ENCODE measurements around the gene RAP1GAP. TPM values are rescaled to one million over a fixed set of nuclear protein-coding genes. Genes with fewer than 3 reads are reported as not detected.

The RAP1GAP gene
- total RNA-seq, 4 donors from 2014 or later = 0.46 to 0.75 TPM; not detected in 2

- H3K4me1 ChIP-seq = peaks cover 7 to 14% of the 10 kb centered on the region in 2 donors
- H3K27me3 ChIP-seq = peaks cover 57 to 75% (median 73%) of the 10 kb centered on the region in 3 donors
- in situ Hi-C loops (cut with MboI; ENCODE audit: low sequenced_read_pairs in 4 of 4) = loop anchor here in 1 of 4 donors (25.0 kb wide), 1 partner anchor 429 kb away; no protein-coding TSS in a partner anchor
- ATAC-seq (no peak), DNase-seq (no peak)
- intact Hi-C loops (cut with DNase I; ENCODE audit: low total_unique reads) = no loop called here
- H3K27ac ChIP-seq = no peak overlapping the region
- no peaks in the 10 kb centered on the region for H3K36me3 ChIP-seq
- H3K4me3 ChIP-seq = no peak overlapping the region
- no peaks in the 10 kb centered on the region for H3K9me3 ChIP-seq
- TF ChIP-seq CTCF (IDR thresholded peaks at IDR 0.05 in 4 of 5, conservative IDR thresholded peaks at IDR 0.05 in 1 of 5) (no peak), POLR2A (IDR thresholded peaks at IDR 0.05) (no peak)
Measured at GRCh38 chr1:21666576-21667320, 2.4 kb downstream of the RAP1GAP start.

GRCh38 chr1:21665711-21666575 lies 3.2 kb downstream of the RAP1GAP start:
- no peak overlapping the region for H3K27ac ChIP-seq
- DNase-seq (no peak), ATAC-seq (no peak)
- peaks cover 7 to 14% of the 10 kb centered on the region in 2 donors for H3K4me1 ChIP-seq
- in situ Hi-C loops (cut with MboI; ENCODE audit: low sequenced_read_pairs in 4 of 4) (loop anchor here in 1 of 4 donors (25.0 kb wide), 1 partner anchor 429 kb away; no protein-coding TSS in a partner anchor), intact Hi-C loops (cut with DNase I; ENCODE audit: low total_unique reads) (no loop called here)
- no peaks in the 10 kb centered on the region for H3K36me3 ChIP-seq
- no peak overlapping the region for H3K4me3 ChIP-seq
- H3K9me3 ChIP-seq = no peaks in the 10 kb centered on the region
- H3K27me3 ChIP-seq = peaks cover 56 to 77% (median 76%) of the 10 kb centered on the region in 3 donors
- no peak for TF ChIP-seq POLR2A (IDR thresholded peaks at IDR 0.05)
- no peak for TF ChIP-seq CTCF (IDR thresholded peaks at IDR 0.05 in 4 of 5, conservative IDR thresholded peaks at IDR 0.05 in 1 of 5)

- H3K4me3 ChIP-seq = no peak overlapping the region
- ATAC-seq (no peak), DNase-seq (no peak)
- H3K36me3 ChIP-seq = no peaks in the 10 kb centered on the region
- TF ChIP-seq POLR2A (IDR thresholded peaks at IDR 0.05) = no peak
- no peak for TF ChIP-seq CTCF (IDR thresholded peaks at IDR 0.05 in 4 of 5, conservative IDR thresholded peaks at IDR 0.05 in 1 of 5)
- intact Hi-C loops (cut with DNase I; ENCODE audit: low total_unique reads) (no loop called here), in situ Hi-C loops (cut with MboI; ENCODE audit: low sequenced_read_pairs in 4 of 4) (loop anchor here in 1 of 4 donors (25.0 kb wide), 1 partner anchor 428 kb away; no protein-coding TSS in a partner anchor)
- peaks cover 7 to 14% of the 10 kb centered on the region in 2 donors for H3K4me1 ChIP-seq
- H3K27ac ChIP-seq = no peak overlapping the region
- peaks cover 46 to 68% (median 68%) of the 10 kb centered on the region in 3 donors for H3K27me3 ChIP-seq
- no peaks in the 10 kb centered on the region for H3K9me3 ChIP-seq
Measured at GRCh38 chr1:21664806-21665588, 4.2 kb downstream of the RAP1GAP start.

All from gastrocnemius medialis (tissue), 4 donors.